Stimulated activated CD4-positive, alpha-beta T cell treated with anti-CD3 and anti-CD28 coated beads, Interleukin-15, amount 100 ng/mL, for 24 hours (primary cell): ENCODE results near the gene OR6B1.
"Not testable (repeated sequence)": the region's sequence is repeated elsewhere in the genome, so short reads cannot be mapped to it uniquely, and the experiment has no call there.

ENCODE experiments used
- DNase-seq: peaks from one replicate; pipeline ENCODE4 v3.0.0-alpha.2; 2020

OR6B1 gene

DNA sequence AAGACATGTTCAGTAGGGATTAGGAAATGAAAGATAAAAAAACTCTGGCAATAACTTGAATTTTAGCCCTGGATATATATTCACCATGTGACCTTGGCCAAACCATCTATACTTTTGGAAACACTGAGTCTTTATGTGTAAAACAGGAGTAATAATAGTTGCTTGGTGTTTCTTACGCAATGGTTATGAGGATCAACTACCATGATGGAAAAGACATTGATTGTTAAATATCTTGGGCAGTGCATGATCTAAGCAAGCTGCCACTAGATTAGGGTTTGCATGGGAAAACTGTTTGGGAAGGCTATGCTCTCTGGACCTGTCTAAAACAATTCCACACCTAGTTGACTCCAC lies 6.5 kb downstream of the OR6B1 start:
- no peak for DNase-seq

DNA sequence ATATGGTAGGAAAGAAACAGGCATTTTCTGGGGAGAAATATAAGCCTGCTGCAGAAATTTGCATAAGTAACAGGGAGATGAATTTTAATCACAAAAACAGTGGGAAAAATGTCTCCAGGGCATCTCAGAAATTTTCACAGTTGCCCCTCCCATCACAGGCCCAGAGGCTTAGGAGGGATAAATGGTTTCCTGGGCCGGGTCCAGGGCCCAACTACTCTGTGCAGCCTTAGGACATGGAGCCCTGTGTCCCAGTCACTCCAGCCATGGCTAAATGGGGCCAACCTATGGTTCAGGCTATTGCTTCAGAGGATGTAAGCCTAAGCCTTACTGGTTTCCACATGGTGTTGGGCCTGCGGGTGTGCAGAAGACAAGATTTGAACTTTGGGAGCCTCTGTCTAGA lies 9.2 kb downstream of the OR6B1 start:
- no peak for DNase-seq

DNA sequence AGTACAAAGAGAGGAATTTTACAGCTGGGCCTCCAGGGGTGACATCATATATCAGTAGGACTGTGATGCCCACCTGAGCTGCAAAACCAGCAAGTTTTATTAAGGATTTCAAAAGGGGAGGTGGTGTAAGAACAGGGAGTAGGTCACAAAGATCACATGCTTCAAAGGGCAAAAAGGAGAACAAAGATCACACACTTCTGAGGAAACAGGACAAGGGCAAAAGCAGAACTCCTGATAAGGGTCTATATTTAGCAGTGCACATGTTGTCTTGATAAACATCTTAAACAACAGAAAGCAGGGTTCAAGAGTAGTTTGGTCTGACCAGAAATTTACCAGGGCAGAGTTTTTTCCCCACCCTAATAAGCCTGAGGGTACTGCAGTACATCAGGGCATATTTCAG lies 9.9 kb downstream of the OR6B1 start:
- not testable (repeated sequence) for DNase-seq

DNA sequence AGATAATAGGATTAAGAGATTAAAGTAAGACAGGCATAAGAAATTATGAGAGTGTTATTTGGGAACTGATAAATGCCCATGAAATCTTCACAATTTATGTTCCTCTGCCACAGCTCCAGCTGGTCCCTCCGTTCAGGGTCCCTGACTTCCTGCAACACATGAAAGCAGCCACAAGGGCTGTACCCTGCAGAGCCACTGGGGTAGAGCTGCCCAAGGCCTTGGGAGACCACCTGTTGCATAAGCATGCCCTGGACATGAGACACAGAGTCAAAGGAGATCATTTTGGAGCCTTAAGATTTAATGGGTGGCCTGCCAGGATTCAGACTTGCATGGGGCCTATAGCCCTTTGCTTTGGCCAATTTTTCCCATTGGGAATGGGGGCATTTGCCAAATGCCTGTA lies 10.7 kb downstream of the OR6B1 start:
- not testable (repeated sequence) for DNase-seq

DNA sequence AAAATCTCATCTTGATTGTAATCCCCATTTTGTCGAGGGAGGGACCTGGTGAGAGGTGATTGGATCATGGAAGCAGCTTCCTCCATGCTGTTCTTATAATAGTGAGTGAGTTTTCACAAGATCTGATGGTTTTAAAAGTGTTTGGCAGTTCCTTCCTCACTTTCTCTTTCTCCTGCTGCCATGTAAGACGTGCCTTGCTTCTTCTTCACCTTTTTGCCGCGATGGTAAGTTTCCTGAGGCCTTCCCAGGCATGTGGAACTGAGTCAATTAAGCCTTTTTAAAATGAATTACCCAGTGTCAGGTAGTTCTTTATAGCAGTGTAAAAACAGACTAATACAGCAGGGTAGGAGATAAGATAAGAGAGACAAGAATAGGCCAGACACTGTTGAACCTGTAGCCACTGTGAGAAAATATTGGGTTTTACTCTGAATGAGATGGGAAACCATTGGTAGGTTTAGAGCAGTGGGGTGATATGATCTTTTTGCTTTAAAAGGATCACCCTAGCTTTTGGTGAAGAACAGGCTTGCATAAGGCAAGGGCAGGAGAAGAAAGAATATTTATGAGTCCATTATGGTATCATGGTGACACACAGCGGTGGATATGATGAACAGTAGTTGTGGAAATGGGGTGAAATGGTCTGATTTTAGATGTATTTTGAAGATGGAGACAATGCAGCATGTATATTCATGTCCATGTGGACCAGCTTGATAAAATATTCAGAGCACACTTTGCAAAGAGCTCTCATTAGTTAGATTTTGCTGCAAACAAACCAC lies 11.5 kb downstream of the OR6B1 start:
- no peak for DNase-seq

DNA sequence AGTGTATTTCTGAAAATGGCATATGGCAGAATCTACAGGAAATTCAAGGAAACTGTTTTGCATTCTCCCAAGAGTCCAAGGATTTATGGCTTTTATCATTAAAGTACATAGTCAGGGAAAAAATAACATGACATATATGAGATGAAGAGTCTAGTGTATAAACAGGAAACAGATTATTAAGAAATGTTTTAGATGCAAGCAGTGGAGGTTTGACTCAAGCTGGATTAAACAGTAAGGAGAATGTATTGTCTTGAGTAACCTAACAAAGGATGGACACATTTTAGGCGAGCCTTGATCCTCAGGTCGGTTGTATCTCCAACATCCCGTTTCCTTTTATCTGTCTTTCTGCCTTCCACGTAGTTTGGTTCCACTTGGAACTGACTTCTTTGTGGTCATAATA lies 17.9 kb downstream of the OR6B1 start:
- no peak for DNase-seq

DNA sequence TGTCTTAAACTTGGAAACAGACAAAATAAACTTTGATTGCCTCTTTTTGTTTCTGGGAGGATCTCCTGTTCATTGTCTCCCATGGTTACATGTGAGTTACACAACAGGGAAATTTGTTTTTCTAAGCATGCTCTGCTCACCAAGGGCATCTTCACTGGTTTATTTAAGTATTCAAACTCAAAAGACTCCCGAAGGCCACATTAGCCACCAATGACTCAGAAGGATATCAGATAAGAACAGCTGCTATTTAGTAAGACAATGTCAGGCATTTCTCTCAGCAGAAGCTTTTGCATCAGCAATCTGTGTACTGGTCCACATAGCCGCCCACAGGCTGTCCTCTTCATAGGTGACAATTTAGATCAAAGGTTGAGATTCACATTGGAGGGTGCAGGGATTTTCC lies 19.3 kb downstream of the OR6B1 start:
- DNase-seq = no peak

DNA sequence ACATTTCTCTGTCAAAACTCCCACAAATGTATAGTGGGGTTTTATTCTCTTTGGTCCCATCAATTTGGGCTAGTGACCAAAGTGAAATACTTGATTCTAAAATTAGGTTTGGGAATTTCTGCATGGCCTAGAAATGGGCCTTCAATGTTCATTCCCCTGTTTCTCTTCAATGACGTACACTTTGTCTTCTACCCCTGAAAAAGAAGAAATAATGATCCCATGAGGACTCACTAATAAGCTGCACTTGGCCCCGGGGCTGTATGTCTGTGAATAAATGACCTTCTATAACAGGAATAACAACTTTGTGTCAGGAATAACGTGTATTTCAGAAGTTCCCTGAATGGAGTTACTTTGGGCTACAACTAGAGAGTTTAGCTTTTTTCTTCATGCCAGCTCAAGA lies 20.2 kb downstream of the OR6B1 start:
- no peak for DNase-seq

DNA sequence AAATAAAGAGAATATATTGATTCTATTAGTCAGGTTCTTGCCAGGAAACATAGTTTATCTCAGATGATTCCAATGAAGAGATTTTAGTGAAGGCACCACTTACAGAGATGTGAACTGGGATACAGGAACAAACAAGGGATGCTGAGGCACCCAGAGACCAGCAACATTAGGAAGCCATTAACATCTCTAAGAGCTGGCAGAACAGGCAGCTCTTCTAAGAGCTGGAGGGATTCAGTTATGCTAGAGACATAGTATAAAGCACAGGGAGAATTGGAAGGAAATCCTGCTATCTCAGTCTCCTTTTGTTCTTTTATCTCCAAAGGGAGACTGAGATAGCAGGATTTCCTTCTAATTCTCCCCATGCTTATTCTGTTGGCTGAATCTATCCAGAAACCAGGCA lies 22.0 kb downstream of the OR6B1 start:
- no peak for DNase-seq

DNA sequence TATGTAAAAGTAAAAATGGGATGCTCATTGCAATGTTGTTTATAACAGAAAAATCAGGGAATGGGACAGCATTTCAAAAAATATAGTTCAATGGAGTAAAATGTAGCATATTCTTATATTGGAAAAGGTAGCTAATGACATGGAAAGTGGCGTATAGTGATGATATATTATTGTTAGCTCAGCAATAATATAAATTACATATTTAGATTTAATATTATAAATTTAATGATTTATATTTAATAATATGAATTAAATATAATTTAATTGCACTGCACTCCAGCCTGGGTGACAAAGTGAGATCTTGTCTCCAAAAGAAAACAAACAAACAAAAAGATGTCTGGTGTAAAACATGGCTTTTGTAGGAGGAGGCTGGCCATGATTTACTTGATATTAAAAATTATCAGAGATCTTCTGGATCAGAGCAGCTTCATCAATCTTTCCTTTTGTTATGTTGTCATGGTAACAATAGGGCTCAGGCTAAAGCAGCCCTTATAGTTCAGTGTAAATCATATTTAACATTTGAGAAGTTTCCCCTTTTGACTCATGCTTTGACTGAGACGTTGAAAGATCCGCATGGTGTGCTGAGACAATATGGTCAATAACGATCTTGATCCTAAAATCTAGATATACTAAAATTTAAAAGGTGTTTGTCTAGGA lies 23.2 kb downstream of the OR6B1 start:
- no peak for DNase-seq

DNA sequence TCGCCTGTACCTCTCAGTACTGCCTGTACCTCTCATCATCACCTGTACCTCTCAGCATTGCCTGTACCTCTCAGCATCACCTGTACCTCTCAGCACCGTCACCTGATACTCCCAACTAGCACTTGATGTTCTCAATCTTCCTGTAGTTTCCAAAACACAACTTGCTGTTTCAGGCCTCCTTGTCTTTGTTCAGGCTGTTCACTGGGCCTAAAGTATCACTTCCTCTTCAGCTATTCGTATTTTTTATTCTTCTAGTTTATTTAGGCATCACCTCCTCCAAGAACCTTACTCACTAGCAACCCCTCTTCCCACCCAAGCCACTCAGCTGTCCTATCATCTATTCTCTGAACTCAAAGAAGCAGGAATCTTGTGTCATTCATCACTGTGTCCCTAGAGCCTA lies 24.1 kb downstream of the OR6B1 start:
- no peak for DNase-seq

DNA sequence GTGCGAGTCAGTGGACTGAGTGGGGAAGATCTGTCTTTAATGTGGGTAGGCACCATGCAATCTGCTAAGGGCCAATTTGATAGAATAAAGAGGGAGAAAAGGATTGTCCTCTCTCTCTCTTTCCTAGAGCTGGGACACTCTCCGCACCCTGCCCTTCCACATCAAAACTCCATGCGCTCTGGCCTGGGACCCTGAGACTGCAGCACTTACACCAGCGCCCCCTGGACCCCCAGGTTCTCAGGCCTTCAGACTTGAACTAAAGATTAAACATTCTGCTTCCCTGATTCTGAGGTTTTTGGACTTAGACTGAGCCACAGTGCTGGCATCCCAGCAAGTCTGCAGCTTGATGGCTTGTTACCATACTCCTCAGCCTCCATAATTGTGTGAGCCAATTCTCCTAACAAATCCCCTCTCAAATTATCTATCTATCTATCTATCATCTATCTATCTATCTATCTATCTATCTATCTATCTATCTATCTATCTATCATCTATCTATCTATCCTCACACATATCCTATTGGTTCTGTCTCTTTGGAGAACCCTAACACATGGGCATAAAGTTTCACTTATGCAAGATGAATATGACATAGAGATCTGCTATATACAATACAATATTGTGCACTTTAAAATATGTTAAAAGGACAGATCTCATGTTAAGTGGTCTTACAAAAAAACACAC lies 26.2 kb downstream of the OR6B1 start:
- no peak for DNase-seq

DNA sequence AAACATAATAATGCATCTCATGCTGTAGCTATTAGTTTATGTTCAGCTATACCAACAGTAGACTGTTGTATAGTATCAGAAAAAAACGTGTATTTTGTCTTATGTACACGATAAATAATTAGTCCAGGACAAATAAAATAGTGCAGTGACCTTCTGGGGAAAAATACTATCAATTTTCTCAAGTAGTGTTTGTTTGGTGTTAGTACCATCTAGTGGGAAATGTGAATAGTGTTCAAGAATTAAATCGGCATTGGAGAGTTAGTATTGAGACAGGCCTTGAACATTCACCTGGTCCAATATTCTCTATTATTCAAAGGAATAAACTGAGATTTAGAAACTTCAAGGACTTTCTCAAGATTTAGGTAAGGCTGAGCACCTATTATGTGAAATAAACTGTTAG lies 26.9 kb downstream of the OR6B1 start:
- no peak for DNase-seq

DNA sequence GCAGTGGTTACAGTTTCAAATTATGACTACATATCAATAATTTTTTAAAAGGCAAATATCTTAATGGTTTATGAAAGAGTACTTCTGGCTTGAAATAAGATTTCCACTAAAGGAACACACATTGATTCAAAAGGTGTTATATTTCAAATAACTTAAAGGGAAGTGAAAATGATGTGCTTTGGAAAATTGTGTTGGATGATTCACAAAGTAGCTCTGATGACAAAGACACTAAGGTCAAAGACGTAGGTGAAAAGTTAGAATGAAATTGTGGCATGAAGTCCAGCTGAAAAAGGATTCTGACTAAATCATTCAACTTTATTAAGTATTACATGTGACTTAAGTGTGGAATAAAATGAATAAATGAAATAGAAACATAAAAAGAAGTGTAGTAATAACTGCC lies 27.9 kb downstream of the OR6B1 start:
- no peak for DNase-seq

DNA sequence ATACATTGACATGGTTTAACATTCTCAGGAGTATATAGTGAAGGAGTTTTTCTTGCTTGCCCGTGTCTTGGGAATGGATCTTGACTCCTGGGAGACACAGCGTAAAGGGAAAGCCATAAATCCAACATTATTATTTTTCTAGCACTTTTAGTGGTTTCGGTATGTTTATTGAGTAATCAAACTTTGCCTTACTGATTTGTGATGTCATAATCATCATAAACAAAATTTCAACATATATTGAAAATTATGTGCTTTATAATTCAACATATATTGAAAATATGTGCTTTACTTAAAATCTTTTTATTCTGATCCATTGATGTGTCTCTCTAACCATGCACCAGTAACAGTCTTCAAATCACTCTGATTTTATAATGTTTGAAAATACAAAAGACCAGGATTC lies 28.4 kb downstream of the OR6B1 start:
- no peak for DNase-seq

DNA sequence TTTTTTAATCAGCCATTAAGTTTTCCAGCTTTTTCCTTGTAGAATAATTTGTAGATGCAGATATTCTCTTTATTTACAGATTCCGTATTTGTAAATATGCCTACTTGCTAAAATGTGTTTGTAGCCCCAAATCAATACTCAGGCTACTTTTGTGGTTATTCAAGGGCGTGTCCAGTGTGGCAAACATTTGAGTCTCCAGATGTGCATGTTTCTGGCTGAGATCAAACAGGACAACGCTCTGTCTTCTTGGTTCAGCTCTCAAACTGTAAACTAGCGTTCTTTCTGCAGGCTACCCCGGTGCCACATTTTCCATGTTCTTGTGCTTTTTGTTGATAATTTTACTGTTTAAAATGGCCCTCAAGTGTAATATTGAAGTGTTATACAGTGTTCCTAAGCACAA lies 32.4 kb downstream of the OR6B1 start:
- no peak for DNase-seq

DNA sequence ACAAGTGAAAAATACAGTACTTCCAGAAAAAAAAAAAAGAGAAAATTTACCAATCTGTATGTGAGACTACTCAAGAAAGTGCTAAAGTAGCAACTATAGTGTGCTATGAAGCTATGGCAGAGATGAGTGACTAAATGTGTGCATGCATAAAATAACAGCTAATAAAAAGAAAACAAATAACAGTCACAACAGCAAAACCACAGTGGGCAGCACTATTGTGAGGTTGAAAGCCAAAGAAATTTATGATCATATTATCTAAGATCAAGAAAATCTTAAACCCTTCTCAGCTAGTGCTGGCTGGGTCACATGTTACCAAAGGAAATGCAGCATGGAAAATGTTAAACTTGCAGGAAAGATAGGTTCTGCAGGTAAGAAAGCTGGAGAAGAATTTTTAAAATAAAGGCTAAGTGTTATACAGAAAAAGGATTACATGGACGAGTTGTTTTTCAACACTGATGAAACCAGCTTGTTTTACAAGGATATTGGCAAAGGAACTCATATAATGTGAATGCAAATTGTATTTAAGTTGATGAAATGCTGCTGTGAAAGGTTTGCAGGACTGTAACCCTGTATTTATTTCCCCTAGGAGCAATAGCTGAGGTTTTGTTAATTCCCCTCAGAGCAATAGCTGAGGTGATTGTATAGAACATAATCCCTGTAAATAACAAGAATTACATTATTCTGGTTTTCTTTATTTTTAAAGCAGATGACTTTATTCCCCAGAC lies 33.0 kb downstream of the OR6B1 start:
- DNase-seq = no peak

DNA sequence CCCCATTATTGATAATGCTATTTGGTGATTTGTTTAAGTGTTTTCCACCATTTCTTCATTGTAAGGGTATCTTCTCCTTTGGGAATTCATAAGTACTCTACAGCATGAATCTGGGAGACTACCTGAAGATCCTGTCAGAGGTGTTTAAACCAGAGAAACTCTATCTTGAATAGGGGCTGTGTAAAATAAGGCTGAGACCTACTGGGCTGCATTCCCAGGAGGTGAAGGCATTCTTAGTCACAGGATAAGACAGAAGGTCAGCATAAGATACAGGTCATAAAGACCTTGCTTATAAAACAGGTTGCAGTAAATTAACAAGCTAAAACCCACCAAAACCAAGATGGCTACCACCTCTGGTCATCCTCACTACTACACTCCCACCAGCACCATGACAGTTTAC lies 35.3 kb downstream of the OR6B1 start:
- no peak for DNase-seq

DNA sequence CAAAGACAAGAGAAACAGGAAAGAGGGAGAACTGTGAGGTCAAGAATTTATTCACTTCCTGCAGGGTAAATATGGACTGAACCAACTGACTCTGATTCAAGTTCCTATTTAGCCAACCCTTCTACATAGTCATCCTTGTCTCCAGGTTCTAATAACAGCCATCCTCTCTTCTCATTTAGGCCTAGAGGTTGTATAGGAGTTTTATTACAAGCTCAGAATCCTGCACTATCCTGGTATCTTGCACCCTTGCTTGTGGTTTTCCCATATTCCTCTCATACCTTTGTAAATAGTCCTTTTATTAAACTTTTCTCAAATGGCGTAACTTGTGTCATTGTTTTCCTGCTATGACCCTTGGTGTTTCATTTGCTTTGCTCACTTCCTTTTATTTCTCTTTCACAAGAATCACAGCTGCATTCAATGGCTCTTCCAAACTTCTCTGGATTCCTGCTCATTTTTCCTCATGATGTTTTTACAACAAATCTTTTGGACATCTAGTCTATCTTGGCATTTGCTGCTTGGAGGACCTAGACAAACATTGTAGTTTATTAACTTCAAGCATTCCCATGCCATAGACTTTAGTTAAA lies 36.3 kb downstream of the OR6B1 start:
- DNase-seq = no peak

DNA sequence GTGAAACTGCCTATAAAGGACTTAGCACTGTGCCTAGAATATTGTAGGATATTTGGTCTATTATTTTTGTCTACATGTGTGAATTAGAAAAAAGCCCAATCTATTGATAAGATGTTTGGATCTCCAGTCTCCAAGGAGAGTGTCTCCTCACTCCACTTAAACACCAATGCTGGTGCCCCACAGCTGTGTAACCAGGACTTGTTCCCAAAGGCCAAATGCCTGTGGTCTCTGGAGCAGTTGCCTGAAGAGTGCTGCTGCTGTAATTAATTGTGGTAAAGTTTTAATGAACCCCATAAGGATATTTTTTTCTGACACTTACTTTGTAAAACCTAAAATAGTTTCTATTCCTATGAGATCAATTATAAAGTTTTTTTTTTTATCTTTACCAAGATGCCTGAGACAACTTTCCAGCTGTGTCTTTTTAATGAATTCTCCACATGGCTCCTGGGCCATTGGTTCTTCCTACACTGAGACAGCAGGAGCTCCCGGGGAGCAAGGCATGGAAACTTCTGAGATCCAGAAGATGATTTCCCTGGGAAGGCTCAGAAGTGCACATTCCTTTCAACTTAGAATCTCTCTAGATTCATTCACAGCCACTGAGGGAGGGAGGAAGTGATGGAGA lies 37.4 kb downstream of the OR6B1 start:
- DNase-seq = no peak

DNA sequence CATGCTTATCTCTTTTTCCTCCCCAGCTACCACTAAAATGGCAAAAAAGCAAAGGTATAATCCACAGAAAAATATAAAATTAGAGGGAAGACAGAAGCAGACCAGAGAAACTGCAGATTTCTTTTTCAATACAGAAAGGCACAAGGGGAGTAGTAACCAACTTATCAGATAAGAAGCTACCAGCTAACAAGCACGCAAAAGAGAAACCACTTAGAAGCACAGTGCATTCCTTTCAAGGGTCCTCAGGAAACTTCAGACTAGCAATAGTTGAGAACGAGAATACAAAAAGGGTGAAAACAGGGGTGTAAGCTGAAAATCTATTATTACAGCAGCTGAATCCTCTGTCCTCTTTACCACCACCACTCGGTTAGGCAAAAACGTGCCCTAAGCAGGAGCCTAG lies 38.8 kb downstream of the OR6B1 start:
- no peak for DNase-seq

DNA sequence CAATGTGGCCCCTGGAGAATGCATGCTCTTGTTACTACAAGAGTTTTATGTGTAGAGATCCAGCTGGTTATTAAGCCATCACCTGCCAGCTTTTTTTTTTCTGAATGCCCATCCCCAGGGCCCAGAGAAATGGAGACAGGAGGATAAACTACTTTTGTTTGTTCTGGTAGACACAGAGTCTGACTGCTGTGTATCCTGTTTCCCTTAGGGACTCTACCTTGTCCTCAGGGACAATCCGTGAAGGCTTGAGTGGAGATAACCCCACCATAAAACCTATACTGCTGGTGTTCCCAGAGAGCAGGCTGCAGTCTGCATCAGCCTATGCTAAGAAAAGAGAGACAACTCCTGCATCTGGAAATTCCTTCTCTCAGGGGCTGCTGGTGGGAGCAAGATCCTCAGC lies 48.5 kb downstream of the OR6B1 start, which contains the start of gene OR2A5:
TSS of gene OR2A5 (plus strand) at position 301 of the 400 bp plus-strand sequence. CDS start 1,454 bp downstream, outside the sequence.
- no peak for DNase-seq

DNA sequence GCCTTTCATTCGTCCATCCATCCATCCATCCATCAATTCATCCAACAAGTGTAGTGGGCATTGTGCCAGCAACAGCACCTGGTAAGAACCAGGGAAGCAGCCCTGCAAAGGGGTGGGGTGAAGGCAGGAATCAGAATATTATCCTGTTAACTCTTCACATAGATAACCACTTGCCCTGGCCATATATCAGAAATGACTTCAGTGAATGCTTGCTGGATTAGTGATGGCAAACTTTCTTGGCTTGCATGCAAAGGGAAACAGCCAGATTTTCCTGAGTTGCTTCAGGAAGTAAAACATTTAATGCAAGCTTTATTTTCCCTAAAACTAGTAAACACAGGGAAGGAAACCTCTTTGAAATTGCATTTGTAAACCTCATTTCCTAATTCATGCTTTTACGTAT lies 49.4 kb downstream of the OR6B1 start:
- DNase-seq = no peak
